IPS DF 6.9 (cell line): ENCODE results near the gene NR3C1.
"Not testable (repeated sequence)": the region's sequence is repeated elsewhere in the genome, so short reads cannot be mapped to it uniquely, and the experiment has no call there.

Experiments
- DNase-seq: peaks from one replicate; pipeline ENCODE4 v3.0.0-alpha.2; 2013; ENCODE audit warnings: low read depth, low spot score
- H3K27ac ChIP-seq: one replicate; pipeline ENCODE4 v1.5.1; 2013; ENCODE audit warnings: low read length, control low read depth
- H3K27me3 ChIP-seq: 2 replicates; pipeline ENCODE4 v1.6.1; 2013; ENCODE audit warnings: mild to moderate bottlenecking, low read length; ENCODE audit not compliant: control insufficient read depth, insufficient read depth
- H3K36me3 ChIP-seq: 2 replicates; pipeline ENCODE4 v1.6.1; 2013; ENCODE audit warnings: low read length; ENCODE audit not compliant: control insufficient read depth, insufficient read depth
- H3K4me1 ChIP-seq: 2 replicates; pipeline ENCODE4 v1.6.1; 2013; ENCODE audit warnings: low read length; ENCODE audit not compliant: control insufficient read depth, insufficient read depth
- H3K4me3 ChIP-seq: 2 replicates; pipeline ENCODE4 v1.5.1; 2013; ENCODE audit warnings: mild to moderate bottlenecking, low read length
- H3K9me3 ChIP-seq: 2 replicates; pipeline ENCODE4 v1.6.1; 2013; ENCODE audit warnings: low read length, inconsistent platforms; ENCODE audit not compliant: control insufficient read depth, insufficient read depth
- WGBS: extraction: QIAGEN DNeasy Blood & Tissue Kit; methylation state at CpG from one replicate; pipeline ENCODE4 v1.1.7; 2013; ENCODE audit warnings: mixed read lengths, missing lambda C conversion rate; ENCODE audit not compliant: insufficient read length, insufficient coverage; 5-methylcytosine and 5-hydroxymethylcytosine counted together

The NR3C1 gene

GRCh38 chr5:143331956-143332355, 71.5 kb downstream of the NR3C1 start:
- no peak overlapping the region for H3K27ac ChIP-seq
- no CpG with 5 or more reads among the region's 1 CpG for WGBS
- H3K4me1 ChIP-seq, result no peaks in the 10 kb centered on the region
- H3K9me3 ChIP-seq, result peaks cover 2% of the 10 kb centered on the region; the same call in 1 of the 2 replicates
- DNase-seq, result no peak
- no peak overlapping the region for H3K4me3 ChIP-seq
- H3K36me3 ChIP-seq, result no peaks in the 10 kb centered on the region
- H3K27me3 ChIP-seq, result no peaks in the 10 kb centered on the region

GRCh38 chr5:143329843-143330242, 73.6 kb downstream of the NR3C1 start:
- no peak for DNase-seq
- H3K4me3 ChIP-seq, result no peak overlapping the region
- H3K36me3 ChIP-seq, result no peaks in the 10 kb centered on the region
- H3K27me3 ChIP-seq, result no peaks in the 10 kb centered on the region
- no peak overlapping the region for H3K27ac ChIP-seq
- WGBS, result no CpG with 5 or more reads among the region's 2 CpGs
- H3K4me1 ChIP-seq, result no peaks in the 10 kb centered on the region
- peaks cover 2% of the 10 kb centered on the region; the same call in 1 of the 2 replicates for H3K9me3 ChIP-seq

- peaks cover 2% of the 10 kb centered on the region; the same call in 1 of the 2 replicates for H3K9me3 ChIP-seq
- WGBS, result no CpG with 5 or more reads among the region's 5 CpGs
- H3K27ac ChIP-seq, result no peak overlapping the region
- no peaks in the 10 kb centered on the region for H3K4me1 ChIP-seq
- H3K4me3 ChIP-seq, result no peak overlapping the region
- H3K36me3 ChIP-seq, result no peaks in the 10 kb centered on the region
- H3K27me3 ChIP-seq, result no peaks in the 10 kb centered on the region
- DNase-seq, result no peak
Measured at GRCh38 chr5:143328589-143329220, 74.8 kb downstream of the NR3C1 start.

- H3K27me3 ChIP-seq, H3K27ac ChIP-seq, DNase-seq, H3K9me3 ChIP-seq, H3K36me3 ChIP-seq, H3K4me3 ChIP-seq, H3K4me1 ChIP-seq: not testable (repeated sequence)
- WGBS, result no CpG with 5 or more reads among the region's 4 CpGs
Measured at GRCh38 chr5:143325086-143325485, 78.4 kb downstream of the NR3C1 start.

- no CpG with 5 or more reads among the region's 5 CpGs for WGBS
- H3K4me3 ChIP-seq, H3K4me1 ChIP-seq, H3K27me3 ChIP-seq, H3K9me3 ChIP-seq, H3K27ac ChIP-seq, H3K36me3 ChIP-seq, DNase-seq: not testable (repeated sequence)
Measured at GRCh38 chr5:143322931-143323630, 80.4 kb downstream of the NR3C1 start.

GRCh38 chr5:143322176-143322575, 81.3 kb downstream of the NR3C1 start:
- Histone ChIP-seq H3K9me3 (no peaks in the 10 kb centered on the region), H3K36me3 (no peaks in the 10 kb centered on the region), H3K27ac (no peak overlapping the region), H3K4me1 (no peaks in the 10 kb centered on the region), H3K4me3 (no peak overlapping the region), H3K27me3 (no peaks in the 10 kb centered on the region)
- DNase-seq, result no peak
- no CpG with 5 or more reads among the region's 1 CpG for WGBS

- no peak overlapping the region for H3K4me3 ChIP-seq
- WGBS, result no CpG with 5 or more reads among the region's 5 CpGs
Measured at GRCh38 chr5:143319437-143320227, 83.9 kb downstream of the NR3C1 start.

GRCh38 chr5:143318833-143319232, 84.7 kb downstream of the NR3C1 start:
- H3K27ac ChIP-seq, result no peak overlapping the region
- no peaks in the 10 kb centered on the region for H3K27me3 ChIP-seq
- no CpG with 5 or more reads among the region's 1 CpG for WGBS
- H3K4me1 ChIP-seq, result no peaks in the 10 kb centered on the region
- H3K36me3 ChIP-seq, result no peaks in the 10 kb centered on the region
- no peaks in the 10 kb centered on the region for H3K9me3 ChIP-seq
- DNase-seq, result no peak
- no peak overlapping the region for H3K4me3 ChIP-seq

More at GRCh38 chr5:143319437-143320227, 83.9 kb downstream of the NR3C1 start:
- Histone ChIP-seq H3K27me3 (no peaks in the 10 kb centered on the region), H3K27ac (no peak overlapping the region), H3K9me3 (no peaks in the 10 kb centered on the region), H3K36me3 (no peaks in the 10 kb centered on the region), H3K4me1 (no peaks in the 10 kb centered on the region)
- no peak for DNase-seq

GRCh38 chr5:143318270-143318669, 85.2 kb downstream of the NR3C1 start:
- no peaks in the 10 kb centered on the region for H3K4me1 ChIP-seq
- WGBS, result no CpG with 5 or more reads among the region's 1 CpG
- H3K36me3 ChIP-seq, result no peaks in the 10 kb centered on the region
- DNase-seq, result no peak
- no peak overlapping the region for H3K27ac ChIP-seq
- no peaks in the 10 kb centered on the region for H3K27me3 ChIP-seq
- no peaks in the 10 kb centered on the region for H3K9me3 ChIP-seq
- no peak overlapping the region for H3K4me3 ChIP-seq

GRCh38 chr5:143316844-143317631, 86.4 kb downstream of the NR3C1 start:
- no peaks in the 10 kb centered on the region for H3K9me3 ChIP-seq
- no peak for DNase-seq
- no peak overlapping the region for H3K4me3 ChIP-seq
- no peaks in the 10 kb centered on the region for H3K27me3 ChIP-seq
- WGBS, result no CpG with 5 or more reads among the region's 4 CpGs
- H3K36me3 ChIP-seq, result no peaks in the 10 kb centered on the region
- no peak overlapping the region for H3K27ac ChIP-seq
- no peaks in the 10 kb centered on the region for H3K4me1 ChIP-seq
